Neural progenitor cell (in vitro differentiated cells): ENCODE measurements around the gene PAX7. TPM values are rescaled to one million over a fixed set of nuclear protein-coding genes. Genes with fewer than 3 reads are reported as not detected.

Experiments used
- DNase-seq: peaks from one replicate; pipeline ENCODE4 v3.0.0-alpha.2; 2016; ENCODE audit warnings: low spot score
- H2AFZ ChIP-seq: fragments of 200-600 bp; sonication (generic); replicated peaks from 2 replicates; pipeline ENCODE4 v1.6.1; 2016; ENCODE audit warnings: antibody characterized with exemption
- H3F3A ChIP-seq: fragments of 200-600 bp; sonication (generic); 2 replicates; pipeline ENCODE4 v1.6.1; 2016; ENCODE audit warnings: antibody characterized with exemption, low read depth
- H3K27ac ChIP-seq: fragments of 200-600 bp; sonication (generic); 2 replicates; pipeline ENCODE4 v1.5.1; 2016; ENCODE audit warnings: mild to moderate bottlenecking
- H3K27me3 ChIP-seq: fragments of 200-600 bp; sonication (generic); 2 replicates; pipeline ENCODE4 v1.6.1; 2016; ENCODE audit warnings: mild to moderate bottlenecking, moderate library complexity
- H3K36me3 ChIP-seq: fragments of 200-600 bp; sonication (generic); 2 replicates; pipeline ENCODE4 v1.5.1; 2016
- H3K4me1 ChIP-seq: fragments of 200-600 bp; sonication (generic); 2 replicates; pipeline ENCODE4 v1.6.1; 2016; ENCODE audit warnings: mixed run types
- H3K4me2 ChIP-seq: fragments of 200-600 bp; sonication (generic); 2 replicates; pipeline ENCODE4 v1.6.1; 2016
- H3K4me3 ChIP-seq: fragments of 200-600 bp; sonication (generic); 2 replicates; pipeline ENCODE4 v1.5.1; 2016
- H3K79me2 ChIP-seq: fragments of 200-600 bp; sonication (generic); 2 replicates; pipeline ENCODE4 v1.6.1; 2016; ENCODE audit warnings: low read depth
- H3K9ac ChIP-seq: fragments of 200-600 bp; sonication (generic); 2 replicates; pipeline ENCODE4 v1.6.1; 2016
- H3K9me3 ChIP-seq: fragments of 200-600 bp; sonication (generic); 2 replicates; pipeline ENCODE4 v1.5.1; 2016; ENCODE audit warnings: low read depth
- H4K20me1 ChIP-seq: fragments of 200-600 bp; sonication (generic); 2 replicates; pipeline ENCODE4 v1.6.1; 2016; ENCODE audit warnings: low read depth
- H3K27ac Mint-ChIP-seq: 3 replicates; pipeline ENCODE4 v1.8.0; 2021; ENCODE audit warnings: mixed read lengths
- H3K27me3 Mint-ChIP-seq: 2 replicates; pipeline ENCODE4 v1.8.0; 2022; ENCODE audit warnings: low read depth, mild to moderate bottlenecking, inconsistent platforms, moderate library complexity, mixed read lengths; ENCODE audit not compliant: insufficient read depth
- H3K36me3 Mint-ChIP-seq: 3 replicates; pipeline ENCODE4 v1.8.0; 2021; ENCODE audit warnings: mixed read lengths
- H3K4me1 Mint-ChIP-seq: 3 replicates; pipeline ENCODE4 v1.8.0; 2021; ENCODE audit warnings: mixed read lengths
- H3K4me3 Mint-ChIP-seq: 3 replicates; pipeline ENCODE4 v1.8.0; 2021; ENCODE audit warnings: mild to moderate bottlenecking, moderate library complexity, mixed read lengths
- H3K9me3 Mint-ChIP-seq: 3 replicates; pipeline ENCODE4 v1.8.0; 2020; ENCODE audit warnings: mixed read lengths
- CTCF ChIP-seq: fragments of 200-600 bp; sonication (generic); IDR thresholded peaks from 2 replicates; pipeline ENCODE4 v1.5.1; 2017; ENCODE audit warnings: antibody characterized with exemption, mild to moderate bottlenecking
- EZH2 ChIP-seq: fragments of 200-600 bp; sonication (generic); IDR thresholded peaks from 2 replicates; pipeline ENCODE4 v1.6.1; 2017; ENCODE audit warnings: antibody characterized with exemption, mild to moderate bottlenecking, moderate library complexity
- EZH2phosphoT487 ChIP-seq: fragments of 200-600 bp; sonication (generic); IDR thresholded peaks from 2 replicates; pipeline ENCODE4 v1.6.1; 2017; ENCODE audit warnings: antibody characterized with exemption
- total RNA-seq: library from RNA; depleted of rRNA; stranded (reverse); fragments of >200 nt; gene quantifications from 2 replicates; pipeline ENCODE4 v1.2.3, GENCODE V29; 2015; ENCODE audit warnings: low replicate concordance

PAX7 gene
- total RNA-seq, 1 donor from 2014 or later, result 0.06 TPM

- H3K79me2 ChIP-seq, result no peaks in the 10 kb centered on the region
- H3K27ac ChIP-seq, result no peak overlapping the region
- peaks cover 7% of the 10 kb centered on the region for H3F3A ChIP-seq
- H3K27me3 Mint-ChIP-seq, result peaks cover 12% of the 10 kb centered on the region
- H3K9me3 Mint-ChIP-seq, result no peaks in the 10 kb centered on the region
- no peaks in the 10 kb centered on the region for H3K36me3 Mint-ChIP-seq
- H4K20me1 ChIP-seq, result no peaks in the 10 kb centered on the region
- H3K4me3 ChIP-seq, result no peak overlapping the region
- H3K36me3 ChIP-seq, result no peaks in the 10 kb centered on the region
- no peak overlapping the region for H3K9ac ChIP-seq
- H3K4me1 ChIP-seq, result peaks cover 13% of the 10 kb centered on the region
- TF ChIP-seq CTCF (no peak), EZH2 (no peak), EZH2phosphoT487 (no peak)
- no peak overlapping the region for H3K4me2 ChIP-seq
- H3K4me3 Mint-ChIP-seq, result no peak overlapping the region
- no peak for DNase-seq
- no peaks in the 10 kb centered on the region for H3K9me3 ChIP-seq
- peaks cover 65% of the 10 kb centered on the region for H3K27me3 ChIP-seq
- H2AFZ ChIP-seq, result no peak overlapping the region
- H3K4me1 Mint-ChIP-seq, result peaks cover 4% of the 10 kb centered on the region
- H3K27ac Mint-ChIP-seq, result no peak overlapping the region
These were observed 116.3 kb downstream of the PAX7 start for GRCh38 chr1:18746981-18747380.

GRCh38 chr1:18747671-18748070 lies 117.0 kb downstream of the PAX7 start:
- peaks cover 13% of the 10 kb centered on the region for H3K4me1 ChIP-seq
- Mint-ChIP-seq H3K4me1 (peaks cover 4% of the 10 kb centered on the region), H3K4me3 (no peak overlapping the region), H3K27ac (no peak overlapping the region), H3K9me3 (no peaks in the 10 kb centered on the region), H3K36me3 (no peaks in the 10 kb centered on the region), H3K27me3 (peaks cover 12% of the 10 kb centered on the region)
- H3K79me2 ChIP-seq, result no peaks in the 10 kb centered on the region
- no peak overlapping the region for H3K4me3 ChIP-seq
- H2AFZ ChIP-seq, result no peak overlapping the region
- peaks cover 7% of the 10 kb centered on the region for H3F3A ChIP-seq
- TF ChIP-seq EZH2, result no peak
- TF ChIP-seq EZH2phosphoT487, result no peak
- TF ChIP-seq CTCF, result no peak
- no peaks in the 10 kb centered on the region for H4K20me1 ChIP-seq
- no peak overlapping the region for H3K27ac ChIP-seq
- peaks cover 66% of the 10 kb centered on the region for H3K27me3 ChIP-seq
- no peaks in the 10 kb centered on the region for H3K9me3 ChIP-seq
- no peak overlapping the region for H3K4me2 ChIP-seq
- no peak for DNase-seq
- no peaks in the 10 kb centered on the region for H3K36me3 ChIP-seq
- no peak overlapping the region for H3K9ac ChIP-seq

- Histone ChIP-seq H3K9me3 (no peaks in the 10 kb centered on the region), H3K4me3 (no peak overlapping the region), H3K27me3 (peaks cover 68% of the 10 kb centered on the region), H3K4me2 (no peak overlapping the region), H3K9ac (no peak overlapping the region), H4K20me1 (no peaks in the 10 kb centered on the region), H3K79me2 (no peaks in the 10 kb centered on the region), H3K4me1 (peaks cover 13% of the 10 kb centered on the region), H3K36me3 (no peaks in the 10 kb centered on the region), H3K27ac (no peak overlapping the region), H2AFZ (no peak overlapping the region), H3F3A (peaks cover 7% of the 10 kb centered on the region)
- TF ChIP-seq CTCF (no peak), EZH2 (no peak), EZH2phosphoT487 (no peak)
- DNase-seq, result no peak
- peaks cover 8% of the 10 kb centered on the region for H3K27me3 Mint-ChIP-seq
- H3K4me1 Mint-ChIP-seq, result peaks cover 4% of the 10 kb centered on the region
- H3K36me3 Mint-ChIP-seq, result no peaks in the 10 kb centered on the region
- no peak overlapping the region for H3K27ac Mint-ChIP-seq
- no peaks in the 10 kb centered on the region for H3K9me3 Mint-ChIP-seq
- no peak overlapping the region for H3K4me3 Mint-ChIP-seq
These were observed 117.8 kb downstream of the PAX7 start for GRCh38 chr1:18748435-18748834.
